Fibroblast of peridontal ligament (primary cell): ENCODE measurements around the gene SKAP1.
"Not testable (repeated sequence)": the region's sequence is repeated elsewhere in the genome, so short reads cannot be mapped to it uniquely, and the experiment has no call there.

Source experiments
- DNase-seq: peaks from one replicate; pipeline ENCODE4 v3.0.0-alpha.2; 2010; ENCODE audit errors: extremely low read depth

Gene SKAP1

GRCh38 chr17:48373130-48373830 lies 56.7 kb downstream of the SKAP1 start:
- DNase-seq = no peak

GRCh38 chr17:48368967-48369366 lies 61.0 kb downstream of the SKAP1 start:
- not testable (repeated sequence) for DNase-seq

DNA sequence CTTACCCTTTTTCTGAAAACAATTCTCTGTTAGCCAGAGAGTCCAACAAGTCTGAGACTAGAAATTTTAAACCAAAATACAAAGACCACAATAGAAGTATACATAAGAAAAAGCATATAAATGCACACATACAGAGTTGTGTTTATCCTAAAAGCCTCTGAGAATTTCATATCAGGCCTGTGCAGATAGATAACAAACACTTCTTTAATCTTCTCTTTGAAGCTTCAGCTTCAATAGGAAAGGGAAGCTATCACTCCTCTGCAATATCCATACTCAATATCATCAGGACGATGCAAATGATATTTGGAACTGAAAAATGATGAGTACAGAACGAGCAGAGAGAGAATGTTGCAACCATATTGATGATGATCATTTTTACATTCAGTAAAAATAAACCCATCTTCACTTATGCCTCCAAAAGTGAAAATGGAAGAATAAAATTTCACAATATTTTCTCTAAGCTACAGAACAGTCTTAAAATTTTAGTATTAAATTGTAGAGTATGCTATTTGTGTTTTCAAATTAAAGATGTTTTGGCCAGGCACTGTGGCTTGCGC lies 61.6 kb downstream of the SKAP1 start:
- DNase-seq = no peak

- no peak for DNase-seq
These were observed 66.9 kb downstream of the SKAP1 start for GRCh38 chr17:48363161-48363560.

GRCh38 chr17:48360861-48361633 lies 69.0 kb downstream of the SKAP1 start:
- DNase-seq = not testable (repeated sequence)

- DNase-seq = no peak
These were observed 72.0 kb downstream of the SKAP1 start for GRCh38 chr17:48357779-48358602.

GRCh38 chr17:48356866-48357265 lies 73.1 kb downstream of the SKAP1 start:
- no peak for DNase-seq

- no peak for DNase-seq
These were observed 77.4 kb downstream of the SKAP1 start for GRCh38 chr17:48352630-48353029.

- peak; percentile 64 for DNase-seq
These were observed 78.1 kb downstream of the SKAP1 start for GRCh38 chr17:48351911-48352332.

DNA sequence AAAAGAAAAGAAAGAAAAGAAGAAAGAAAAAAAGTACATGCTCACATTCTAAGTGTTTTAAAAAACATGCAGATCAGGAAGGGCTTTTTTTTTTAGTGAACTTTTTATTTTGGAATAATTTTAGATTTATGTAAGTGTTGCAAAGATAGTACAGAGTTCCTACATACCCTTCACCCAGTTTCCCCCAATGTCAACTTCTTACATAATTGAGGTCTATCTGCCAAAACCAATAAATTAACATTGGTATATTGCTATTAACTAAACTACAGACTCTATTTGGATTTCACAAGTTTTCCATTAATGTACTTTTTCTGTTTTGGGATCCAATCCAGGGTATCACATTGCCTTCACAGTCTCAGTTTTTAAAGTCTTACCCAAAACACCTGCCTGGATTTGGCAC lies 81.7 kb downstream of the SKAP1 start:
- no peak for DNase-seq

DNA sequence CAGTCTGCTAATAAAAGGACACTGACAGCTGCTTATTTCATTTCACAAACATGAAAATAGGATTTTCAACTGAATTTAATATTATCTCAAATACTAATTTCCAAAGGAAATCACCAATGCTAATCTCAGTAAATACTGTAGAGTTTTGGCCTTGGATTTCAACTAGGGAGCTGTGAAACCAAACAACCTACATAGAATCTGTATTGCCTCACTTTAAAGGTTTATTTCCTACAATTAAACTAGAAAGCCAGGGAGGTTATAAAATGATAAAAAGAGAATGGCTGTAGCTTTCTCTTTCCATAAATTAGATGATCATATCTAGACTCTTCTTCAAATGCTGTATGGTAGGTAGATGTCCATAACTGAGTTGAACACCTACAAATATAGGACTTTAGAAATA lies 82.8 kb downstream of the SKAP1 start:
- DNase-seq = no peak

DNA sequence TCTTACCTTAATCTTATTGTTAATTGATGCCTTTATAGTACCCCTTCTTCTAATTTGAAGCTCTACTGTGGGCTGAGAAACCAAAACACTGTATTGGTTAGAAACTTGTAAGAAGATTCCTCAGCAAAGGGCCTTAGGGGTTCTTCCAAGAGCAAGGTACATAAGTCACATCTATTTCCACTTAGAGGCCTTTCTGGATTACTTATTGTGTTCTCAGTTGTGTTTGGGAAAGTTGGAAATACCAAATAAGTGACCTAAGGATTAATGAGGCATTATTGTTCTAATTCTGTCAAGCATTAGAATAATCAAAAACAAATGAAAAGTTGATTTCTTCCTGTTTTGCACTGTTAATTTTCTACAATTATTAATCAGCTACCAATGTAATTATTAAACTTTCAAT lies 85.8 kb downstream of the SKAP1 start:
- no peak for DNase-seq

DNA sequence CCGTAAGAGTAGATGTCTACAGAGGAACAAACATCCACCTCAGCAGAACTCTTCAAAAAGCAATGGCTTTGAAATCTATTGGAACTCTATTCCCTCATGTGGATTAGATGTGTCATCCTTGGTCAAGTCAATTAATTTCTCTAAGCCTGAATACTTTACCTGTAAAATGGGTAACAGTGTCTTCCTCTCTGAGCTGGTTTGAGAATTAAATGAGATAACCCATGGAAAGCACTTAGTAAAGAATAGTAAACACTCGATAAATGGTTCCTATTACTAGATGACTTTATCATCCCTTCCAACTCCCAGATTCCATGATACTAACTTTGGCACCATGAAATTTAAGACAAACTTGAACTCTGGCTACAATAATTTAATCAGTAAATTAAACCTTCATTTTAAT lies 89.1 kb downstream of the SKAP1 start:
- DNase-seq = no peak

DNA sequence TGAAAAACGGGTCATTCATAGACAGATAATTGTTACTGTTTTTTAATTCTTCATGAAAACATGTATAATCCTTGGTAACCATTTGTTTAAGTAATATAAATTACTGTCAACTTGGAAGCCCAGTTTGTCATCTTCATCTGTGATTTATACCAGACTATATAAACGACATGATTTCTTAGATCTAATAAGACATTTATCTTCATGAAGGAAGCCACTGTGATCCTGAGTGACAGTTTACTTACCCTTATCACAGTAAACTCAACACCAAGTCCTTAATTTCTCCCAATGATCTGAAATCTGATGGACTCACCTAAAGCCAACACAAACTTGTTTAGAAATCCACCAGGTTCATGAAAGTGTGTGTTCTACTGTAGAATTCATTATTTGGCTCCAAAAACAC lies 91.3 kb downstream of the SKAP1 start:
- DNase-seq = no peak

GRCh38 chr17:48337903-48338302 lies 92.1 kb downstream of the SKAP1 start:
- not testable (repeated sequence) for DNase-seq

- no peak for DNase-seq
These were observed 93.0 kb downstream of the SKAP1 start for GRCh38 chr17:48336986-48337385.

DNA sequence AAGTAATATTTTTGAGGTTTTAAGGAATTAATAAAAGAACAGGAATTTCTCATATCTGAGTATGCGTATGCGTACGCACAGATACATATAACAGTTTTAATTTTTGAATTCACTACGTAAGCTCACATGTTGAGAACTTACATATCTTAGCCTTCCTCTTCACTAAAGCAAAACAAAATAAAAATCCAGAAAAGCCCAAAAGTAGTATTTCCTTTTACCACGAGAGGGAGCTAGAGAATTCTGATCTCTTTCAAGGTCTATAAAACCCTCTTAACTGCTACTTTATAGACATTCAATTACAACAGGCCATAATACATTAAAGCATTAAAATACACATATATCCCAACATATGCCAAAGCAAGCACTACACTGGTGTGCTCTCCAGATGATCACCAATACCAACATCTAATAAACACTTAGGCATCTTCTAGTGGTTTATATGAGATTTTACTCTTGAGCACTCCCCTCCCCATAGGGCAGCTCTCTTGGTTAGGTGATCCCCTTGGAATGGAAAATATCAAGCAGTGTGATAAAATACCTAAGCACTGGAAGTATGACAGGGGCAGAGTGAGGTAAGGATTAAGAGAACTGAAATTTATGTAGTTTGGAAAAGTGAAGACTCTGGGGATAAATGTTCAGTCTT lies 94.0 kb downstream of the SKAP1 start:
- peak; percentile 76 for DNase-seq

- no peak for DNase-seq
These were observed 94.7 kb downstream of the SKAP1 start for GRCh38 chr17:48335146-48335784.

DNA sequence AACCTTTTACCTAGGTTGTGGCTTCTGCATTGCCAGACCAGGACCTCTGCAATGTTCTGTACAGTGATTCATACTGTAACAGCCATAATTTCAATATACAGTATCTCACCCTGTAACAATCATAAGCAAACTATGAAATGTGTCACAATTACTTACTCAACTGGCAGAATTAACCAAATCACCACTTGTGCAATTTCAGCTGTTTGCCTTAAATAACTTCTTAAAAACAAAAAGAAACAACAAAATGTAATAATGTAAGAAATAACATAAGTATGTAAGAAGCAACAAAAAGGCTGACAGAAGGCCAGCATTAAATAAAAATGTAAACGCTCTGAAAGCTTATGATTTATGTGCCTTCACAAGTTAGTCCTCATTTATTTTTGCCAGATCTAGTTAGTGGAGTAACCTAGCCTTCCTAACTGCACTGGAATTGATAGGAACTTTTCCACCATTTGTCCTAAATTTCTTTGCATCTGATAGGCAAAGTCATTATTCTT lies 96.9 kb downstream of the SKAP1 start:
- DNase-seq = no peak

GRCh38 chr17:48330887-48331286 lies 99.1 kb downstream of the SKAP1 start:
- DNase-seq = no peak

DNA sequence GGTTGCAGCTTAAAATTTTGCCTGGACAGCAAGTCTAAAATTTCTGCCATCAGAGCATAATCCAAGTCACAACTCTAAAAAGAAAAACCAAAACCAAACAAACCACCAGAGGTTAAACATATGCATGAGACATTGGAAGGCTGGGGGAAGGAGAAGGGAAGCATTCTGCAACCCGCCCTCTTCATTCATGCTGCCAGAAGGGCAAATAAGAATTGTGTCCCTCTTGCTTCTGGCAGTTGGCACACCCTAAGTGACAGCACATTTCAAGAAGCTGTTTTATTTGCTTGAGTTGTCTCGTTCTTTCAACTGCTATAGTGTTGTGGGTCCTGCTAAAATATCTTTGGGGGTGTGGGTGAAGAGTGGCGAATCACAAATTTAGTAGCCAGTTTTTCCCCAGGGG lies 99.6 kb downstream of the SKAP1 start:
- DNase-seq = no peak
